ENCODE measurements around the gene C2CD3. TPM values are rescaled to one million over a fixed set of nuclear protein-coding genes. Genes with fewer than 3 reads are reported as not detected.

C2CD3 gene
- total and polyA plus RNA-seq, 9 donors: 14.5 to 25.8 (median 18.5) TPM

- WGBS (ENCODE audit: insufficient coverage): no CpG with 5 or more reads among the region's 5 CpGs
- Histone ChIP-seq H3K9me3 (replicated peaks; ENCODE audit: control insufficient read depth, low read depth, low read length) (no peaks in the 10 kb centered on the region), H3K4me3 (ENCODE audit: low read length) (no peak overlapping the region), H3K36me3 (ENCODE audit: control insufficient read depth, insufficient read depth, low read length) (peaks cover 20% of the 10 kb centered on the region), H3K27ac (ENCODE audit: low read length) (no peak overlapping the region), H3K4me1 (ENCODE audit: control insufficient read depth, insufficient read depth, low read length) (no peaks in the 10 kb centered on the region), H3K27me3 (ENCODE audit: control insufficient read depth, insufficient read depth, low read length) (no peaks in the 10 kb centered on the region)
- no peak for DNase-seq
Measured at GRCh38 chr11:74048993-74049392, 121.8 kb downstream of the C2CD3 start.

DNA sequence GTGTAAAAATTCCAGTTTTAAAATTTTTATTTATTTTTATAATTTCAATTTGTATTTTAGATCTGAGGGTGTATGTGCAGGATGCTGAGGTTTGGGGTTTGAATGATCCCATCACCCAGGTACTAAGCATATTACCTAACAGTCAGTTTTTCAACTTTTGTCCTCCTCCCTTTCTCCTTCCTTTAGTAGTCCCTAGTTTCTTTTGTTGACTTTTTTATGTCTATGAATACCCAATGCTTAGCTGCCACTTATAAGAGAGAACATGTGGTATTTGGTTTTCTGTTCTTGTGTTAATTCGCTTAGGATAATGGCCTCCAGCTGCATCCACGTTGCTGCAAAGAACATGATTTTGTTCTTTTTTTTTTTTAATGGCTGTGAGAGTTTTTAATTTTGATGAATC lies 126.3 kb downstream of the C2CD3 start:
- DNase-seq: no peak
- no CpG with 5 or more reads among the region's 2 CpGs for WGBS (ENCODE audit: insufficient coverage)
- H3K27ac ChIP-seq (ENCODE audit: low read length): no peak overlapping the region
- peaks cover 22% of the 10 kb centered on the region for H3K36me3 ChIP-seq (ENCODE audit: control insufficient read depth, insufficient read depth, low read length)
- no peaks in the 10 kb centered on the region for H3K4me1 ChIP-seq (ENCODE audit: control insufficient read depth, insufficient read depth, low read length)
- no peak overlapping the region for H3K4me3 ChIP-seq (ENCODE audit: low read length)
- H3K27me3 ChIP-seq (ENCODE audit: control insufficient read depth, insufficient read depth, low read length): no peaks in the 10 kb centered on the region
- no peaks in the 10 kb centered on the region for H3K9me3 ChIP-seq (replicated peaks; ENCODE audit: control insufficient read depth, low read depth, low read length)

GRCh38 chr11:74043450-74043849 lies 127.4 kb downstream of the C2CD3 start:
- H3K27ac ChIP-seq (ENCODE audit: low read length): no peak overlapping the region
- no peak for DNase-seq
- H3K9me3 ChIP-seq (replicated peaks; ENCODE audit: control insufficient read depth, low read depth, low read length): no peaks in the 10 kb centered on the region
- H3K4me3 ChIP-seq (ENCODE audit: low read length): no peak overlapping the region
- no peaks in the 10 kb centered on the region for H3K27me3 ChIP-seq (ENCODE audit: control insufficient read depth, insufficient read depth, low read length)
- WGBS (ENCODE audit: insufficient coverage): no CpG with 5 or more reads among the region's 1 CpG
- H3K4me1 ChIP-seq (ENCODE audit: control insufficient read depth, insufficient read depth, low read length): no peaks in the 10 kb centered on the region
- peaks cover 25% of the 10 kb centered on the region for H3K36me3 ChIP-seq (ENCODE audit: control insufficient read depth, insufficient read depth, low read length)

DNA sequence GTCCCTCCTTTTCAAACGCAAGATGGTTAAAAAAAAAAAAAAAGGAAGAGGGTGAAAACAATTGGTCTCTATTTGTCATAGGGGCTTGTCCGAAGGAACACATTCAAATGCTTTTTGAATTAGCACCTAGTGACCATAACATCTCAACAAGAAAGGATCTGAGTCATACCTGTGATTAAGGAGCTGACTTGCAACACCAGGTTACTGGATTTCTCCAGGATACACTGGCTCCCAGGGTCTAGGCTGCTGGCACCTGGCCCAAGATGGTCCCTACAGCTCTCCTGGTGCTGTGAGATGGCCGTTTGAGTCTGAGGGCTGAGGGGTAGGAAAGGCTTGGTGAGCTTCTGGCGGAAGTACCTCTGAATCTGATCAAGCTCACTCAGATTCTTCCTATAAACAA lies 133.5 kb downstream of the C2CD3 start:
- Histone ChIP-seq H3K9me3 (replicated peaks; ENCODE audit: control insufficient read depth, low read depth, low read length) (no peaks in the 10 kb centered on the region), H3K27me3 (ENCODE audit: control insufficient read depth, insufficient read depth, low read length) (no peaks in the 10 kb centered on the region), H3K27ac (ENCODE audit: low read length) (no peak overlapping the region), H3K4me3 (ENCODE audit: low read length) (no peak overlapping the region), H3K4me1 (ENCODE audit: control insufficient read depth, insufficient read depth, low read length) (no peaks in the 10 kb centered on the region), H3K36me3 (ENCODE audit: control insufficient read depth, insufficient read depth, low read length) (peaks cover 68% of the 10 kb centered on the region)
- no CpG with 5 or more reads among the region's 4 CpGs for WGBS (ENCODE audit: insufficient coverage)
- DNase-seq: no peak

GRCh38 chr11:74035264-74035663 lies 135.5 kb downstream of the C2CD3 start:
- Histone ChIP-seq H3K9me3 (replicated peaks; ENCODE audit: control insufficient read depth, low read depth, low read length) (no peaks in the 10 kb centered on the region), H3K27ac (ENCODE audit: low read length) (no peak overlapping the region), H3K36me3 (ENCODE audit: control insufficient read depth, insufficient read depth, low read length) (peaks cover 72% of the 10 kb centered on the region), H3K4me1 (ENCODE audit: control insufficient read depth, insufficient read depth, low read length) (no peaks in the 10 kb centered on the region), H3K27me3 (ENCODE audit: control insufficient read depth, insufficient read depth, low read length) (no peaks in the 10 kb centered on the region), H3K4me3 (ENCODE audit: low read length) (no peak overlapping the region)
- DNase-seq: no peak
- WGBS (ENCODE audit: insufficient coverage): no CpG with 5 or more reads among the region's 1 CpG

GRCh38 chr11:74033046-74033445 lies 137.8 kb downstream of the C2CD3 start:
- no peaks in the 10 kb centered on the region for H3K9me3 ChIP-seq (replicated peaks; ENCODE audit: control insufficient read depth, low read depth, low read length)
- WGBS (ENCODE audit: insufficient coverage): 83% methylated on average over 2 of the region's 3 CpGs
- H3K36me3 ChIP-seq (ENCODE audit: control insufficient read depth, insufficient read depth, low read length): peaks cover 71% of the 10 kb centered on the region

DNA sequence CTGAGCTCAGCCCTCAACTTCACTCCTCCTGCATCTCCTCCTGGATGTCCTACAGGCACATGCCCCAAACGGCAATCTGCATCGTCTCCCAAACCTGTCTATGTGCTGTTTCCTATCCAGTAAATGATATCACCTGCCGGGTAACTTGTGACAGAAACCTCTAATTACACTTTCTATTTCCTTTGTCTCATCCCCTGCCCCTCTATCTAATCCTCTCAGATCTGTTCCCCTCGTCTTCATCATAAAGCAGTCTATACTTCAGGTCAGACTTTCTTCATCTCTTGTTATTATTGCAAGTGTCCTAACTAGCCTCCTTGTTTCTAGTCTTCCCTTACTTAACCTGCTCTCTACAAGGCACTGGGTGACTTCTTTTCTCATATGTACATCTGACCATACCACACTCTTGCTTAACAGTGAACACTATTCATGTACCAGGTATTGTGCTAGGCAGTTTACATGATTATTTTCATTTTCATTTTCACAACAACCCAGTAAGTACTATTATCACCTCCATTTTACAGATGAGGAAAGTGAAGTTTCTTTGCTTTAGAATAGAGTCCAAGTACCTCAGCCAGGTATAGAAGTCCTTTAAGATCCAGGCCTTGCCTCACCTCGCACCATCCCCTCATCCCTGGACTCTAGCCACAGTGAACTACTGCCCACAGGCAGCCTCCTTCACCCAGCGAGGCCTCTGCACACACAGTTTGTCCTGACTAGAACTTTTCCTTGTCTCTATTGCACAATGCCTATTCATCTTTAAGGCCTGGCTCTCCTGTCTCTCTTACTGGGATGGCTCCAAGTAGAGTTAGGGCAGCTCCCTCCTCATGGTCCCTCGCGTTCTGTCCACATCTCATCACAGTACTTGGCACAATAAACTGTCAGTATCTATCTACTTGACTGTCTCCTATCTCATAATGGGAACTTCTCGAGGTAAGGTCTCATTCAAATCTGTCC lies 139.8 kb downstream of the C2CD3 start:
- Histone ChIP-seq H3K9me3 (replicated peaks; ENCODE audit: control insufficient read depth, low read depth, low read length) (no peaks in the 10 kb centered on the region), H3K36me3 (ENCODE audit: control insufficient read depth, insufficient read depth, low read length) (peaks cover 59% of the 10 kb centered on the region), H3K27me3 (ENCODE audit: control insufficient read depth, insufficient read depth, low read length) (no peaks in the 10 kb centered on the region), H3K27ac (ENCODE audit: low read length) (no peak overlapping the region), H3K4me1 (ENCODE audit: control insufficient read depth, insufficient read depth, low read length) (no peaks in the 10 kb centered on the region), H3K4me3 (ENCODE audit: low read length) (no peak overlapping the region)
- no peak for DNase-seq
- 91% methylated on average over 8 of the region's 9 CpGs for WGBS (ENCODE audit: insufficient coverage)

More at GRCh38 chr11:74033046-74033445, 137.8 kb downstream of the C2CD3 start:
- DNase-seq: no peak
- no peak overlapping the region for H3K27ac ChIP-seq (ENCODE audit: low read length)
- no peaks in the 10 kb centered on the region for H3K27me3 ChIP-seq (ENCODE audit: control insufficient read depth, insufficient read depth, low read length)
- H3K4me3 ChIP-seq (ENCODE audit: low read length): no peak overlapping the region
- no peaks in the 10 kb centered on the region for H3K4me1 ChIP-seq (ENCODE audit: control insufficient read depth, insufficient read depth, low read length)

GRCh38 chr11:74025467-74026166 lies 145.2 kb downstream of the C2CD3 start:
- no peaks in the 10 kb centered on the region for H3K27me3 ChIP-seq (ENCODE audit: control insufficient read depth, insufficient read depth, low read length)
- DNase-seq: no peak
- H3K4me1 ChIP-seq (ENCODE audit: control insufficient read depth, insufficient read depth, low read length): no peaks in the 10 kb centered on the region
- peaks cover 36% of the 10 kb centered on the region for H3K36me3 ChIP-seq (ENCODE audit: control insufficient read depth, insufficient read depth, low read length)
- no peak overlapping the region for H3K4me3 ChIP-seq (ENCODE audit: low read length)
- no peaks in the 10 kb centered on the region for H3K9me3 ChIP-seq (replicated peaks; ENCODE audit: control insufficient read depth, low read depth, low read length)
- no peak overlapping the region for H3K27ac ChIP-seq (ENCODE audit: low read length)
- 96% methylated on average over 4 of the region's 7 CpGs for WGBS (ENCODE audit: insufficient coverage)

DNA sequence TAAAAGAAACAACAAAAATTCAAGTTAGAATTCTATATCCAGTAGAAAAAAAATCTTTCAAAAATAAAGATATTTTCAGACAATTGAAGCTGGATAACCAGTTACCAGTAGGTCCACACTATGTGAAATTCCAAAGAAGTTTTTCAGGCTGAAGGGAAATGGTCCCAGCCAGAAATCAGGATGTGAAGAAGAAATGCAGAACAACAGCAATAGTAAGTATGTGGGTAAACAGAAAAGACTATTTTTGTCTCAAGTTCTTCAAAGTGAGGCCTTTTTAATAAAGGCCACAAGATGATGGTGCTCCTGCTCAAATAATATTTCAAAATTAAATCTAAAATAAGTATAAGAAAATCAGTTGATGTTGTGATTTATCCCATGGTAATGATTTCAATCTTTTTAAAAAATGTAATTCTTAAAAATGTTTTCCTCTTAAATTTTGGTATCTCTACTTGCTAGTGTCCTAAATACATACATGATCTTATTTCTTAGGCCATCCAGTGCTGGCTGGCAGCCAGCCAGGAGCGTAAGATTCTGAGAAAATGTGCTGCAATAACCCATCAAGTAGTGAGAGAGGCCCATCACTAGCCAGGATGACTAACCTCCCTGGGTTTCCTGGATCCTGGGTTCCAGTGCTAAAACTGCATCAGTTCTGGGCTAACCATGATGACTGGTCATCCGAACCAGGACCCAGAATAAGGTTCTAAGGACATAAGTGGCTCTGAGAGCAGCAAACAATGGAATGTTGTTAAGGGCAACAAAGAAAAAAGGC lies 146.4 kb downstream of the C2CD3 start:
- no CpG with 5 or more reads among the region's 2 CpGs for WGBS (ENCODE audit: insufficient coverage)
- peaks cover 2% of the 10 kb centered on the region for H3K4me1 ChIP-seq (ENCODE audit: control insufficient read depth, insufficient read depth, low read length)
- no peak overlapping the region for H3K4me3 ChIP-seq (ENCODE audit: low read length)
- peak; percentile 82 for DNase-seq
- H3K27me3 ChIP-seq (ENCODE audit: control insufficient read depth, insufficient read depth, low read length): no peaks in the 10 kb centered on the region
- peaks cover 34% of the 10 kb centered on the region for H3K36me3 ChIP-seq (ENCODE audit: control insufficient read depth, insufficient read depth, low read length)
- H3K9me3 ChIP-seq (replicated peaks; ENCODE audit: control insufficient read depth, low read depth, low read length): no peaks in the 10 kb centered on the region
- H3K27ac ChIP-seq (ENCODE audit: low read length): no peak overlapping the region

GRCh38 chr11:74023276-74023675 lies 147.5 kb downstream of the C2CD3 start:
- Histone ChIP-seq H3K27ac (ENCODE audit: low read length) (peak overlapping the region; percentile 21), H3K36me3 (ENCODE audit: control insufficient read depth, insufficient read depth, low read length) (peaks cover 27% of the 10 kb centered on the region), H3K27me3 (ENCODE audit: control insufficient read depth, insufficient read depth, low read length) (no peaks in the 10 kb centered on the region), H3K9me3 (replicated peaks; ENCODE audit: control insufficient read depth, low read depth, low read length) (no peaks in the 10 kb centered on the region), H3K4me3 (ENCODE audit: low read length) (no peak overlapping the region), H3K4me1 (ENCODE audit: control insufficient read depth, insufficient read depth, low read length) (peaks cover 13% of the 10 kb centered on the region)
- peak; percentile 29 for DNase-seq

Data from muscle of leg (tissue), 11 donors.